PFSK-1 (cell line): Measurements from ENCODE around the gene ADGRG3.

Source experiments
- FOXP2 ChIP-seq: optimal IDR thresholded peaks from 2 replicates; pipeline ENCODE3; 2011; ENCODE audit warnings: borderline replicate concordance, control low read depth, inconsistent platforms; ENCODE audit not compliant: insufficient read depth; ENCODE audit errors: extremely low read length, extremely low read depth
- POLR2AphosphoS5 ChIP-seq: IDR thresholded peaks from 2 replicates; pipeline ENCODE4 v1.6.1; 2012; ENCODE audit warnings: low read depth, mild to moderate bottlenecking, control low read depth, low read length, moderate library complexity
- REST ChIP-seq, 2 experiments: IDR thresholded peaks; 2 replicates each; pipeline versions ENCODE4 v1.6.1 to v1.8.0; 2011 to 2012; ENCODE audit warnings: low read depth in 2 of 2, low read length in 2 of 2, control low read depth in 1 of 2, inconsistent platforms in 1 of 2, mild to moderate bottlenecking in 1 of 2, moderate library complexity in 1 of 2; ENCODE audit not compliant: insufficient read depth in 1 of 2
- SIN3A ChIP-seq: IDR thresholded peaks from 2 replicates; pipeline ENCODE4 v1.6.1; 2012; ENCODE audit warnings: mild to moderate bottlenecking, low read length, moderate library complexity, borderline replicate concordance; ENCODE audit not compliant: insufficient read depth
- TAF1 ChIP-seq: IDR thresholded peaks from 2 replicates; pipeline ENCODE4 v1.6.1; 2012; ENCODE audit warnings: low read length, control low read depth, borderline replicate concordance; ENCODE audit not compliant: insufficient read depth

Gene ADGRG3

GRCh38 chr16:57658878-57659674, 9.0 kb upstream of the ADGRG3 start:
- TF ChIP-seq TAF1 = no peak
- TF ChIP-seq POLR2AphosphoS5 = no peak
- no peak for TF ChIP-seq FOXP2
- TF ChIP-seq REST (IDR thresholded peaks at IDR 0.05; ENCODE audit: insufficient read depth in 1 of 2, low read depth in 2 of 2, low read length in 2 of 2) = no peak
- no peak for TF ChIP-seq SIN3A

- TF ChIP-seq SIN3A (no peak), FOXP2 (no peak)
Measured at GRCh38 chr16:57660715-57661463, 7.2 kb upstream of the ADGRG3 start.

- TF ChIP-seq TAF1 = no peak
- TF ChIP-seq REST (IDR thresholded peaks at IDR 0.05; ENCODE audit: insufficient read depth in 1 of 2, low read depth in 2 of 2, low read length in 2 of 2) = no peak
- no peak for TF ChIP-seq FOXP2
- TF ChIP-seq SIN3A = no peak
Measured at GRCh38 chr16:57661510-57661909, 6.6 kb upstream of the ADGRG3 start.

- TF ChIP-seq FOXP2 (no peak), POLR2AphosphoS5 (no peak), TAF1 (no peak), REST (IDR thresholded peaks at IDR 0.05; ENCODE audit: insufficient read depth in 1 of 2, low read depth in 2 of 2, low read length in 2 of 2) (no peak), SIN3A (no peak)
Measured at GRCh38 chr16:57661936-57662906, 5.9 kb upstream of the ADGRG3 start.

- TF ChIP-seq SIN3A (no peak), TAF1 (no peak), FOXP2 (no peak), POLR2AphosphoS5 (no peak), REST (IDR thresholded peaks at IDR 0.05; ENCODE audit: insufficient read depth in 1 of 2, low read depth in 2 of 2, low read length in 2 of 2) (no peak)
Measured at GRCh38 chr16:57663436-57663835, 4.7 kb upstream of the ADGRG3 start.
